Colonic mucosa (tissue), 4 donors: Measurements from ENCODE around the gene ADAMTS16. TPM values are rescaled to one million over a fixed set of nuclear protein-coding genes. Genes with fewer than 3 reads are reported as not detected.

Source experiments
- DNase-seq: peaks from one replicate; pipeline ENCODE4 v3.0.0-alpha.2; 2020
- H3K27ac ChIP-seq: fragments of 200-600 bp; one replicate; pipeline ENCODE4 v1.8.0; 2021
- H3K27me3 ChIP-seq: fragments of 200-600 bp; one replicate; pipeline ENCODE4 v1.8.0; 2021
- H3K36me3 ChIP-seq: fragments of 200-600 bp; one replicate; pipeline ENCODE4 v1.8.0; 2021
- H3K4me1 ChIP-seq: fragments of 200-600 bp; one replicate; pipeline ENCODE4 v1.8.0; 2021; ENCODE audit warnings: mild to moderate bottlenecking
- H3K4me3 ChIP-seq: fragments of 200-600 bp; one replicate; pipeline ENCODE4 v1.8.0; 2021
- H3K9ac ChIP-seq, 2 donors: one replicate each; pipeline ENCODE4 v1.7.0; 2013; ENCODE audit warnings: control low read depth in 2 of 2, low read depth in 2 of 2, low read length in 2 of 2
- H3K9me3 ChIP-seq: fragments of 200-600 bp; one replicate; pipeline ENCODE4 v1.8.0; 2021
- intact Hi-C: fragments of 100-400 bp; cut with DNase I; formaldehyde crosslinking; loops from one replicate; pipeline ENCODE4 v1.14.1; 2022
- total RNA-seq, 2 donors: library from RNA; stranded (reverse); fragmentation: NEBNext Ultra II Directional in 1 of 2; extraction: Animal tissue kit (Norgen Biotek cat#: 25700) in 1 of 2; gene quantifications; one replicate each; pipeline ENCODE4 v1.2.1, GENCODE V29; 2021
- TF ChIP-seq, protein P1 (sequence below): fragments of 200-600 bp; IDR thresholded peaks from one replicate; pipeline ENCODE4 v1.8.0; 2022; ENCODE audit warnings: antibody characterized with exemption, mild to moderate bottlenecking
- donor health status: healthy.
- donor health status: DM: no; HTN: no; CAD: no.
- donor health status: DM: no; HTN: no; CAD: no.

The ADAMTS16 gene
- total RNA-seq, 2 donors from 2014 or later = 0.16 TPM; not detected in 1

DNA sequence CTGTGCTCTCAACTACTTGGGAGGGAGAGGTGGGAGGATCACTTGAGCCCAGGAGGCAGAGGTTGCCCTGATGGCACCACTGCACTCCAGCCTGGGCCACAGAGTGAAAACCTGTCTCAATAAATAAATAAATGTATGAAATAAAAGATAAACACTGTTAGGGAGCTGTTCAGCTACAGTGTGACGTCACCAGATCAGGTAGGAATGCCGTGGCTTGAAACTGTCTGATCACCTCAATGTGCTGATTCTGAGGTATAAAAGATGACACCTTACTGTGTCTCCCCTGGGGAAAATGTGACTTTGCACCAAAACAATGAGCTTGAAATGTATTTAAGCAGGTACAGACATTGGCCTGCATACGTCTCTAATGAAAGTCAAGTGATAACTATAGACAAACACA, 133.3 kb downstream of the ADAMTS16 start:
- Histone ChIP-seq H3K9ac (no peak overlapping the region), H3K4me3 (no peak overlapping the region), H3K4me1 (no peaks in the 10 kb centered on the region), H3K36me3 (no peaks in the 10 kb centered on the region), H3K27ac (no peak overlapping the region), H3K9me3 (no peaks in the 10 kb centered on the region), H3K27me3 (no peaks in the 10 kb centered on the region)
- intact Hi-C loops = no loop called here
- TF ChIP-seq, protein P1, sequence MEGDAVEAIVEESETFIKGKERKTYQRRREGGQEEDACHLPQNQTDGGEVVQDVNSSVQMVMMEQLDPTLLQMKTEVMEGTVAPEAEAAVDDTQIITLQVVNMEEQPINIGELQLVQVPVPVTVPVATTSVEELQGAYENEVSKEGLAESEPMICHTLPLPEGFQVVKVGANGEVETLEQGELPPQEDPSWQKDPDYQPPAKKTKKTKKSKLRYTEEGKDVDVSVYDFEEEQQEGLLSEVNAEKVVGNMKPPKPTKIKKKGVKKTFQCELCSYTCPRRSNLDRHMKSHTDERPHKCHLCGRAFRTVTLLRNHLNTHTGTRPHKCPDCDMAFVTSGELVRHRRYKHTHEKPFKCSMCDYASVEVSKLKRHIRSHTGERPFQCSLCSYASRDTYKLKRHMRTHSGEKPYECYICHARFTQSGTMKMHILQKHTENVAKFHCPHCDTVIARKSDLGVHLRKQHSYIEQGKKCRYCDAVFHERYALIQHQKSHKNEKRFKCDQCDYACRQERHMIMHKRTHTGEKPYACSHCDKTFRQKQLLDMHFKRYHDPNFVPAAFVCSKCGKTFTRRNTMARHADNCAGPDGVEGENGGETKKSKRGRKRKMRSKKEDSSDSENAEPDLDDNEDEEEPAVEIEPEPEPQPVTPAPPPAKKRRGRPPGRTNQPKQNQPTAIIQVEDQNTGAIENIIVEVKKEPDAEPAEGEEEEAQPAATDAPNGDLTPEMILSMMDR = no peak
- no peak for DNase-seq

DNA sequence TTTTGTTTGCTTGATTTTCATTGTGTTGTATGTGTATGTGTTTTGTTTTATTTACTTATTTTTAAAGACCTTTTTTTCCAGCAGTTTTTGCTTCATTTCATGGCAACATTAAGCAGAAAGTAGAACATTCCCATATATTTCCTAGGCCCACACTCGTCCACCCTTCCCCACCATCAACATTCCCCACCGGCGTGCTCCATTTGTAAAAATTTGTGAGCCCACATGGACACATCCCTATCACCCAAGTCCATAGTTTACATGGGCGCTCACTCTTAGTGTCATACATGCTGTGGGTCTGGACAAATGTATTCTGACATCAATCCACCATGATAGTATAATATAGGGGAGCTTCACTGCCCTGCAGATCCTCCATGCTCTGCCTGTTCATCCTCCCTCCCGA, 133.8 kb downstream of the ADAMTS16 start:
- intact Hi-C loops = no loop called here
- DNase-seq = no peak

GRCh38 chr5:5275211-5275610, 135.1 kb downstream of the ADAMTS16 start:
- Histone ChIP-seq H3K27me3 (no peaks in the 10 kb centered on the region), H3K27ac (no peak overlapping the region), H3K4me3 (no peak overlapping the region), H3K9me3 (no peaks in the 10 kb centered on the region), H3K9ac (no peak overlapping the region), H3K36me3 (no peaks in the 10 kb centered on the region), H3K4me1 (no peaks in the 10 kb centered on the region)
- DNase-seq = no peak
- intact Hi-C loops = no loop called here
- TF ChIP-seq, protein P1 = no peak

More for the DNA sequence above, 133.8 kb downstream of the ADAMTS16 start:
- Histone ChIP-seq H3K36me3 (no peaks in the 10 kb centered on the region), H3K27me3 (no peaks in the 10 kb centered on the region), H3K27ac (no peak overlapping the region), H3K9ac (no peak overlapping the region), H3K4me3 (no peak overlapping the region), H3K4me1 (no peaks in the 10 kb centered on the region), H3K9me3 (no peaks in the 10 kb centered on the region)
- TF ChIP-seq, protein P1 = no peak

DNA sequence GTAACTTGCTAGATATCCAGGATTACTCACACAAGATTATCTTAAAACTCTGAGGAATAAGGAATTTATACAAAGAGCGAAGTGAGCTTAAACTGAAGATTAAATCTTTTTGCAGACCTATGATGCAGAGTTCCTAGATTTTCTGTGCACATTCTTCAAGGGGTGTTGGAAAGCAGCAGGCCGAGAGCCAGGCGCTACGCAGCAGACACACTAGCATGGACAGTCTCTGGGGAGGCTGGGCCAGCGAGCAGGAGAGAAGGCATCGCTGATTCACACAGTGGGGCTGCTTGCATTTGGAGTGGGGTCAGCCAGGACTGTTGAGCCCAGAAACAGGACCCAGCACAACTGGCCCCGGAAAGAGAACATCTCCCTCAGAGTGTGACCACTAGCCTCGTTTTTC, 136.3 kb downstream of the ADAMTS16 start:
- no peaks in the 10 kb centered on the region for H3K9me3 ChIP-seq
- H3K4me3 ChIP-seq = no peak overlapping the region
- no peaks in the 10 kb centered on the region for H3K27me3 ChIP-seq
- H3K27ac ChIP-seq = no peak overlapping the region
- no peaks in the 10 kb centered on the region for H3K36me3 ChIP-seq
- no peak for DNase-seq
- H3K4me1 ChIP-seq = no peaks in the 10 kb centered on the region
- no peak overlapping the region for H3K9ac ChIP-seq
- intact Hi-C loops = no loop called here
- TF ChIP-seq, protein P1 = no peak

DNA sequence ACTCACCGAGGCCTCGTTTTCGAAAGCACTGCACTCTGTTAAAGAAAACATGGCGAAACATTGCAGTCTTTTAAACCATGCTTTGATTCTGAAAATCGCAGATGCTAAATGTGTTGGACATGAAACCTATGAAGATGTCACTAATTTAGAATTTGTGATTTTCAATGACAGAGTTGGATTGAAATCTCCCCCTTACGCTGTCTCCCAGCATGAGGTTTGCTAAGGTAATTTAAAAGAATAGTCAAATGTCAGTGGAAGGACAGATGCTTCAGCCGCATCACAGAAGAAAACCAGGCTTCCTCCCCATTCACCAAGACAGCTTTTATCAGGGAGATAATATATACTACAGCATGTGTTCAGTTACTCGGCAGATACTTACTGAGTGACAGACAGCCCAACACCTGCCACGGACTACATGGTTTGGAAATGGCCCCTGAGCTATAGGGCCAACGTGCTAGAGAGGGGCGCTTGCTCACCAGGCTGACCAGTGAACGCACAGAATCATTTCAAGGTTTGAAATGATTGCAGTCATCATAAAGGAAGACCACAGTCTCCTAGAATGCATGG, 136.9 kb downstream of the ADAMTS16 start:
- TF ChIP-seq, protein P1 = no peak
- H3K27ac ChIP-seq = no peak overlapping the region
- no peak overlapping the region for H3K9ac ChIP-seq
- H3K9me3 ChIP-seq = no peaks in the 10 kb centered on the region
- DNase-seq = no peak
- H3K27me3 ChIP-seq = no peaks in the 10 kb centered on the region
- no peaks in the 10 kb centered on the region for H3K36me3 ChIP-seq
- no peak overlapping the region for H3K4me3 ChIP-seq
- intact Hi-C loops = no loop called here
- no peaks in the 10 kb centered on the region for H3K4me1 ChIP-seq
